Endometrial microvascular endothelial cells (primary cell): ENCODE measurements around the gene FBH1. TPM values are rescaled to one million over a fixed set of nuclear protein-coding genes. Genes with fewer than 3 reads are reported as not detected.
"Not testable (repeated sequence)": the region's sequence is repeated elsewhere in the genome, so short reads cannot be mapped to it uniquely, and the experiment has no call there.

Experiments used
- in situ Hi-C: cut with HindIII; loops from 2 replicates; pipeline ENCODE4 v1.10.0; 2017; ENCODE audit warnings: low sequenced_read_pairs, low pct_unique_long_range_greater_than_20kb; ENCODE audit errors: inconsistent ontology term
- total RNA-seq: library from RNA; depleted of rRNA; stranded (reverse); fragments of >200 nt; gene quantifications from one replicate; pipeline ENCODE4 v1.2.3, GENCODE V29; 2015; ENCODE audit errors: inconsistent ontology term

FBH1 gene
- total RNA-seq, 1 donor from 2014 or later = 93.5 TPM

- in situ Hi-C loops = no loop called here
Measured at GRCh38 chr10:5896208-5897052, 6.4 kb downstream of the FBH1 start.

- in situ Hi-C loops = no loop called here
Measured at GRCh38 chr10:5897053-5897340, 7.0 kb downstream of the FBH1 start.

- in situ Hi-C loops = no loop called here
Measured at GRCh38 chr10:5897504-5897903, 7.5 kb downstream of the FBH1 start.

- in situ Hi-C loops = no loop called here
Measured at GRCh38 chr10:5898163-5898562, 8.1 kb downstream of the FBH1 start.

DNA sequence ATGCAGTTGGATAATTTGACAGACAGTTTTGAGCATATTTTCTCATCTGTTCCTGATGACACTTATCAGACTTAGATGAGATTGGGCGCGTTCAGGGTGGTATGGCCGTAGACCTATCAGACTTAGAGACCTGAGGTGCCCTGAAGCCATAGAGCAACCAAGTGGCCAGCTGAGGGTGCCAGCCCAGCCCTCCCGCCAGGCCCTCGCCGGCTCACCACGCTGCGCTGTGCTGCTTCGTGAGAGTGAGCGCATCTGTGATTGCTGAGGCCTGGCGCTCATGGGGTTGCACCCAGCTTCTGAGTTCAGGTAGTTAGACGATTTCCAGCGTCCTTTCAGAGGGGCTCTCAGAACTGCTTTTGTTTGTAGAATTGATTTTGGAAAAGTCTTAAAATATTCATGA is 10.2 kb downstream of the FBH1 start:
- in situ Hi-C loops = no loop called here

DNA sequence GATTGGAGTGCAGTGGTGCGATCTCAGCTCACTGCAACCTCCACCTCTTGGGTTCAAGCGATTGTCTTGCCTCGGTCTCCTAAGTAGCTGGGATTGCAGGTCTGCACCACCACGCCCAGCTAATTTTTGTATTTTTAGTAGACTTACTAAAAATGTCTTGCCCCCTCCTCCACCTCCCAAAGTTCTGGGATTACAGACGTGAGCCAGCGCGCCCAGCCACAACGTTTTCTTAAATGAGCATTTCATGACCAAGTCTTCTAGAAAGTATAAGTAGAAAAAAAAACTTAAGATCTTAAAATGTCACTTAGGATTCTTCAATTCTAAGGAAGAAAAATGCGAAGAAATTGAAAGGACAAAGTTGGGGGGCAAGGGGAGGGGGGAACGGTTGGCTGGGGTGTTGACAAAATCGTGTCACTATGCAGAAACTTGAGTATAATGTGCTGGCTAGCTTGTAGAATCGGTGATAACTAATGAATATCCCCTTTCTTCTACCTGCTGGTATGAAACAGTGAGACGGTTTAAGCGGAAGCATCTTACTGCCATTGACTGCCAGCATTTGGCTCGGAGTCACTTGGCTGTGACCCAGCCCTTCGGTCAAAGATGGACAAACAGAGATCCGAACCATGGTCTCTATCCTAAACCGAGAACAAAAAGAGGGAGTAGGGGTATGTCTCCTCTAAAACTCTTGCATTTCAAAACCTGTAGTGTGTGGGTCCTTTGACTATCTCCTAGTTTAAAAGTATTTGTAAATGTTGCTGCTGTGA is 12.7 kb downstream of the FBH1 start:
- in situ Hi-C loops = no loop called here

GRCh38 chr10:5903563-5903962 is 13.5 kb downstream of the FBH1 start:
- in situ Hi-C loops = no loop called here

GRCh38 chr10:5904227-5904626 is 14.2 kb downstream of the FBH1 start:
- in situ Hi-C loops = no loop called here

GRCh38 chr10:5905854-5906507 is 15.9 kb downstream of the FBH1 start:
- in situ Hi-C loops = no loop called here

DNA sequence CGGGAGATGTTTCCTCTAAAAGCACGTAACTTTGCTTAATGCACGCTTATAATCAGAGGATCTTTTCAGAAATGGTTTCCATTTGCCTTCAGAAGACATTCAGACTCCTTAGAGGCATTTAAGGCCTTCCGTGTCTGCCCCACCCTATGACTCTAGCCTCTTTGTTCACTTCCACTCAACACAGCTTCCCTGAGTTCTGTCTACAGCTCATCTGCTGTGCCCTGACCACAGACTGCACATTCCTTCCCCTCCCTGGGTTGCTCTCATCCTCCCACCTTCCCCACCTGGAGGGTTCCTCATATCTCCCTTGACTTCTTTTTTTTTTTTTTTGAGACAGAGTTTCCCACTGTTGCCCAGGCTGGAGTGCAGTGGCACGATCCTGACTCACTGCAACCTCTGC is 16.6 kb downstream of the FBH1 start:
- in situ Hi-C loops = no loop called here

- in situ Hi-C loops = not testable (repeated sequence)
Measured at GRCh38 chr10:5908676-5909075, 18.6 kb downstream of the FBH1 start.

GRCh38 chr10:5910323-5911100 is 20.5 kb downstream of the FBH1 start:
- in situ Hi-C loops = no loop called here

DNA sequence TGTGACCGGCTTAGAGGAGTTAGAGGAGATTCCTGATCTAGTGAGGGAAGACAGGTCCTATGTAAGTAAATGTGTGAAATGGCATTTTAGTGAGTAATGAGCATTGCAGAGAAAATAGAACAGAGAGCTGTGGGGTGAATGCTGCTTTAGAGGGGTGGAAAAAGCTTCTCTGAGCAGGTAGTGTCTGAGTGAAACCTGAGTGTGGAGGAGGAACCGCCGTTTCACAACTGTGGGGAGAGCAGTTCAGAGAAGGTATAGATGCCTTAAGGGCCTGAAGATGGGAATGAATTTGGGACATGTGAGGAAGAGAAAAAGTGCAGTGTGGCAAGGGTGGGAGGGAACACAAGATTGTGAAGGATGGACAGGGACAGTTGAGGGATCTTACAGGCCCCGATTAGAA is 21.6 kb downstream of the FBH1 start:
- in situ Hi-C loops = no loop called here

DNA sequence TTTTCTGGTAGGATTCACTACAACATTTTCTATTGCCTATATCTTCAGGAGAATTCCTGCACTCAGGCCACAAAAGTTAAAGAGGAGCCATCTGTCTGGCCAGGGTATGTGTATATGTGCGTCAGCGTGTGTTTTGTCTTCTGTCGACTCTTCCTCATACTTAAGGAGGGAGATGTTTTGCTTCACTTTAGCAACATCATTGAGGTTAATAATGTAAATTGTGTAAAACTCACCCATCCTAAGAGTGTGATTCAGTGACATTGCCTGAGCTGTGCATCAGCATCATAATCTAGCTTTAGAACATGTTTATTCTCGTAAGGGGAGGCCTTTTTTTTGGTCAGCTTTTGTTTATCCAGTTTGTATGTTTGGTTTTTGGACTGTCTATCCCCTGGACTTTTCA is 23.7 kb downstream of the FBH1 start:
- in situ Hi-C loops = no loop called here

- in situ Hi-C loops = no loop called here
Measured at GRCh38 chr10:5915451-5915850, 25.4 kb downstream of the FBH1 start.

DNA sequence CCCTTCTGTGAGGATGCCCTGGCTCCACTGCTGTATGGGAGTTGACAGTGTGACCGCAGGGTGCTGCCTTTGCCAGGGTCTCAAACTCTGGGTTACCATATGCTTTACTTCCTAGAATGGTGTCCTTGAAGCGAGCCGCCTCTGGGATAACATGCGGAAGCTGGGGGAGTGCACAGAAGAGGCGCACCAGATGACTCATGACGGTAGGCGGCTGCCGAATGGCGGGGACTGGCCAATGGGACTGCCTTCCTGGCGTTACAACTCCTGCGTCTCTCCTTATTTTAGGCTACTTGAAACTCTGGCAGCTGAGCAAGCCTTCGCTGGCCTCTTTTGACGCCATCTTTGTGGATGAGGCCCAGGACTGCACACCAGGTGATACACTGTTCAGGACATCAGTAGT is 27.3 kb downstream of the FBH1 start:
- in situ Hi-C loops = no loop called here

DNA sequence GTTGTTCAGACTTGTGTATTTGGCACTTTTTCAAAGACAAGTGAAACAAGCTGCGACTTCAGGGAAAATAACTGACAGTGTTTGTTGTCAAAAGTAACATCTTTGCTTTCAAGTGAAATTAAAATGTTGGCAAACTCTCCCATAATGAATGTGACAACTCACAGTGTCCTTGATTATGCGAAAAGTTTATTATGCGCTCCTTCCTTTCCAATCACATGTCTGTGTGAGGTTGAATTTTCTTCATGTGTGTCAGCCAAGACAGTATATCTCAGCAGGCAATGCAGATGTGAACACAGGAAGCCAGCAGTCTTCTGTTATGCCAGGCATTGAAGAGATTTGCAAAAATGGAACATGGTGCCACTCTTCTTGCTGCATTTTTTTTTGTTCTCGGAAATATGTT is 28.7 kb downstream of the FBH1 start:
- in situ Hi-C loops = no loop called here

- in situ Hi-C loops = no loop called here
Measured at GRCh38 chr10:5919568-5919967, 29.5 kb downstream of the FBH1 start.

DNA sequence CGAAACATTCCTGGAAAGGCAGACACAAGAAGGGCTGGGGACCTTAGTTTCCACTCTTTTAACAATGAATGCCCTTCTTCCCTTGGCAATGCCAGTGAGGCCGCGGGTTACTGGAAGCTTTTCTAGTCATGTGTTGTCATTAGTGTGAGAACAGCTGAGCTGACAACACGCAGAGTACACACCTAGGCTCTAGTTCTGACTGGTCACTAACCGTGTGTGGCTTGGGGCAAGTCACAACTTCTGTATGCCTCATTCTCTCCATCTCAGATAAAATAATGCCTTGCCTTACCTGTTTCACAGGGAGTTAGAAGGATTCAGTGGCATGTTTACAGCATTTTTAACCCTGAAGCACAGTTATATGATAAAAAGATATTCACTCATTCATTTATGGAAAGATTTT is 31.7 kb downstream of the FBH1 start:
- in situ Hi-C loops = no loop called here
